Daoy (cell line): ENCODE data around the gene HHAT. TPM values are rescaled to one million over a fixed set of nuclear protein-coding genes. Genes with fewer than 3 reads are reported as not detected.
A peak's percentile ranks its signal among the peaks of the same experiment; 100 is the strongest.

Source experiments
- DNase-seq: peaks from one replicate; pipeline ENCODE4 v3.0.0-alpha.2; 2015; ENCODE audit warnings: low read depth
- total RNA-seq: library from RNA; depleted of rRNA; stranded (reverse); fragments of >200 nt; shearing (Covaris generic); gene quantifications from 2 replicates; pipeline ENCODE4 v1.2.3, GENCODE V29; 2014; rRNA removed

HHAT gene
- 4.4 and 4.5 TPM in 2 replicates for total RNA-seq

GRCh38 chr1:210328746-210329503, at the start of gene HHAT:
Gene HHAT (plus strand): TSS chr1:210328902. CDS start chr1:210348976, 20,074 bp downstream.
- peak; percentile 84 for DNase-seq

GRCh38 chr1:210280221-210280620, 48.5 kb upstream of the HHAT start:
- DNase-seq: no peak

- no peak for DNase-seq
Measured at GRCh38 chr1:210288116-210288515, 40.6 kb upstream of the HHAT start.

GRCh38 chr1:210289248-210289647, 39.5 kb upstream of the HHAT start:
- DNase-seq: no peak

- DNase-seq: no peak
Measured at GRCh38 chr1:210291081-210291764, 37.5 kb upstream of the HHAT start.

- peak; percentile 11 for DNase-seq
Measured at GRCh38 chr1:210291786-210292230, 36.9 kb upstream of the HHAT start.

- peak; percentile 57 for DNase-seq
Measured at GRCh38 chr1:210292231-210292871, 36.4 kb upstream of the HHAT start.

GRCh38 chr1:210293171-210293607, 35.5 kb upstream of the HHAT start:
- peak; percentile 50 for DNase-seq

- peak; percentile 72 for DNase-seq
Measured at GRCh38 chr1:210294999-210295745, 33.5 kb upstream of the HHAT start.

GRCh38 chr1:210296682-210297081, 32.0 kb upstream of the HHAT start:
- no peak for DNase-seq

GRCh38 chr1:210298296-210298695, 30.4 kb upstream of the HHAT start:
- DNase-seq: no peak

- DNase-seq: no peak
Measured at GRCh38 chr1:210298936-210299335, 29.8 kb upstream of the HHAT start.

GRCh38 chr1:210299501-210299900, 29.2 kb upstream of the HHAT start:
- no peak for DNase-seq

- no peak for DNase-seq
Measured at GRCh38 chr1:210300923-210301614, 27.6 kb upstream of the HHAT start.

- no peak for DNase-seq
Measured at GRCh38 chr1:210301615-210302000, 27.1 kb upstream of the HHAT start.

- DNase-seq: no peak
Measured at GRCh38 chr1:210302501-210302900, 26.2 kb upstream of the HHAT start.

- no peak for DNase-seq
Measured at GRCh38 chr1:210303391-210303790, 25.3 kb upstream of the HHAT start.

GRCh38 chr1:210310562-210311153, 18.0 kb upstream of the HHAT start:
- no peak for DNase-seq

GRCh38 chr1:210311726-210312493, 16.8 kb upstream of the HHAT start:
- DNase-seq: no peak

GRCh38 chr1:210313046-210313595, 15.6 kb upstream of the HHAT start:
- no peak for DNase-seq
